T-cell (primary cell): ENCODE measurements around the gene CD164. TPM values are rescaled to one million over a fixed set of nuclear protein-coding genes. Genes with fewer than 3 reads are reported as not detected.
"Not testable (repeated sequence)": the region's sequence is repeated elsewhere in the genome, so short reads cannot be mapped to it uniquely, and the experiment has no call there.

Source experiments
- ATAC-seq, 4 experiments: fragments of 200-7000 bp in 3 of 4; fragments of 150-1000 bp in 1 of 4; cut with Tn5 transposase; replicated peaks in 1 of 4; 1 replicate in 3 of 4; 2 replicates in 1 of 4; pipeline ENCODE4 v1.10.0; 2021; ENCODE audit warnings: moderate library complexity in 3 of 4, mild to moderate bottlenecking in 2 of 4, moderate number of reproducible peaks in 1 of 4
- CTCF ChIA-PET, 2 donors: fragments of 300-600 bp; sonication (Branson Sonifier 250); formaldehyde crosslinking; loops; one replicate each; lab custom pipeline; 2022; ENCODE audit warnings: antibody characterized with exemption in 2 of 2; lab: Charles Lee
- POLR2A ChIA-PET, 2 donors: fragments of 300-600 bp; sonication (Branson Sonifier 250); formaldehyde crosslinking; loops; one replicate each; lab custom pipeline; 2022; ENCODE audit warnings: antibody characterized with exemption in 2 of 2; lab: Charles Lee
- DNase-seq, 35 experiments: peaks; one replicate each; pipeline versions ENCODE4 v3.0.0 to v3.0.0-alpha.2; 2013 to 2023
- H3K27ac ChIP-seq: one replicate; pipeline ENCODE4 v1.5.1; 2013; ENCODE audit warnings: low read length
- H3K27me3 ChIP-seq, 2 experiments: replicated peaks in 1 of 2; 1 replicate in 1 of 2; 2 replicates in 1 of 2; pipeline versions ENCODE4 v1.6.1 to v1.7.0; 2013; ENCODE audit warnings: low read length in 1 of 2, mixed read lengths in 1 of 2; ENCODE audit not compliant: control insufficient read depth in 2 of 2, insufficient read depth in 2 of 2; ENCODE audit errors: extremely low read depth in 1 of 2
- H3K36me3 ChIP-seq, 2 donors: 1 replicate in 1 of 2; 2 replicates in 1 of 2; pipeline versions ENCODE4 v1.6.1 to v1.7.0; 2013; ENCODE audit warnings: low read length in 1 of 2; ENCODE audit not compliant: control insufficient read depth in 2 of 2, insufficient read depth in 1 of 2; ENCODE audit errors: extremely low read depth in 1 of 2
- H3K4me1 ChIP-seq, 2 experiments: 1 replicate in 1 of 2; 2 replicates in 1 of 2; pipeline versions ENCODE4 v1.6.1 to v1.7.0; 2013; ENCODE audit warnings: low read length in 2 of 2, mixed read lengths in 1 of 2; ENCODE audit not compliant: insufficient read depth in 2 of 2, control insufficient read depth in 1 of 2; ENCODE audit errors: extremely low read depth in 1 of 2
- H3K4me3 ChIP-seq, 2 donors: 1 replicate in 1 of 2; 2 replicates in 1 of 2; pipeline versions ENCODE4 v1.5.1 to v1.7.0; 2013; ENCODE audit warnings: mild to moderate bottlenecking in 2 of 2, low read length in 1 of 2, moderate library complexity in 1 of 2; ENCODE audit not compliant: control insufficient read depth in 1 of 2; ENCODE audit errors: extremely low read depth in 1 of 2
- H3K9me3 ChIP-seq: 2 replicates; pipeline ENCODE4 v1.7.0; 2013
- H3K27ac Mint-ChIP-seq, 2 donors: one replicate each; pipeline ENCODE4 v1.8.0; 2020 to 2021; ENCODE audit warnings: mild to moderate bottlenecking in 2 of 2, mixed read lengths in 2 of 2
- H3K27me3 Mint-ChIP-seq, 2 donors: one replicate each; pipeline ENCODE4 v1.8.0; 2021 to 2022; ENCODE audit warnings: mixed read lengths in 2 of 2
- H3K36me3 Mint-ChIP-seq: one replicate; pipeline ENCODE4 v1.8.0; 2021; ENCODE audit warnings: mixed read lengths
- H3K4me1 Mint-ChIP-seq, 3 donors: one replicate each; pipeline ENCODE4 v1.8.0; 2020 to 2022; ENCODE audit warnings: mixed read lengths in 3 of 3, mild to moderate bottlenecking in 1 of 3
- H3K4me3 Mint-ChIP-seq, 3 donors: one replicate each; pipeline ENCODE4 v1.8.0; 2020 to 2022; ENCODE audit warnings: mild to moderate bottlenecking in 3 of 3, mixed read lengths in 3 of 3, moderate library complexity in 3 of 3
- H3K9me3 Mint-ChIP-seq, 3 donors: one replicate each; pipeline ENCODE4 v1.8.0; 2020 to 2022; ENCODE audit warnings: mixed read lengths in 3 of 3
- WGBS: methylation state at CpG from one replicate; pipeline ENCODE4 v1.1.5; 2013; ENCODE audit warnings: missing lambda C conversion rate; ENCODE audit not compliant: insufficient coverage; 5-methylcytosine and 5-hydroxymethylcytosine counted together
- total RNA-seq, 35 experiments: library from RNA in 6 of 35; stranded (reverse) in 6 of 35; fragments of 120-200 nt in 1 of 35; gene quantifications; one replicate each; pipeline versions ENCODE4 v1.2.1 to v1.2.4 and lab custom pipeline; 2013 to 2026

The CD164 gene
- total RNA-seq, 5 donors from 2014 or later (not counting 1 experiment from before 2014, with no cell fraction given), result 194 to 212 (median 201) TPM

DNA sequence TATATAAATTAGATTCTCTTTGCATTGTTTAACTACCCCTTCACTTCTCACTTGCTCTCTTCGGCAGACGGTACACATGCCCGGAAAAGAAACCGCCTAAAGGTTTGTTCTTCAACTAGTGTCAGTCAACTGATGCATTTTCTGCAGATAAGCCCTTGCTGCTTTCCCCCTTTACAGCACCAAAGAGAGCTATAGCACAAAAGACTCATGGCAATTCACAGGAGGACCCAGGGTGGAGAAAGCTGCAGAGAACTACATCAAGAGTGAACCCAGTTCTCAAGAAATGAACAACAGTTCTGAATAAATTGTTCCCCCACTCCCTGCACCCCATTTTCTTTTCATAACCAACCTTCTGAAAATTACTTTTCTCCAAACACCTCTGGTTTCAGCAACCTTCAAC lies 8.9 kb downstream of the CD164 start:
- ChIA-PET CTCF (interaction anchor here in 1 of 2 donors (1.3 to 1.4 kb wide), 2 partner anchors 10 to 11 kb away, joined by 4 to 12 read pairs; partner anchors contain the start of gene CD164), POLR2A (interaction anchor here in 1 of 2 donors (0.6 to 1.4 kb wide), 3 partner anchors 10 to 1510 kb away, joined by 3 to 10 read pairs (median 3); partner anchors contain the start of gene CD164)
- Mint-ChIP-seq H3K27me3 (no peaks in the 10 kb centered on the region), H3K36me3 (peaks cover 68% of the 10 kb centered on the region), H3K27ac (peak overlapping the region; percentile 9 to 50), H3K4me3 (peak overlapping the region; percentile 0 to 34 (median 4)), H3K4me1 (peaks cover 60 to 73% (median 71%) of the 10 kb centered on the region in 3 donors), H3K9me3 (no peaks in the 10 kb centered on the region)
- 27% methylated on average over 4 of the region's 4 CpGs for WGBS
- Histone ChIP-seq H3K27ac (no peak overlapping the region), H3K27me3 (no peaks in the 10 kb centered on the region), H3K9me3 (no peaks in the 10 kb centered on the region), H3K36me3 (peaks cover 0 to 81% of the 10 kb centered on the region in 2 donors), H3K4me3 (no peak overlapping the region), H3K4me1 (peaks cover 16 to 19% of the 10 kb centered on the region in 2 experiments)
- DNase-seq (no peak), ATAC-seq (peak in 1 of 4 experiments; percentile 36)

DNA sequence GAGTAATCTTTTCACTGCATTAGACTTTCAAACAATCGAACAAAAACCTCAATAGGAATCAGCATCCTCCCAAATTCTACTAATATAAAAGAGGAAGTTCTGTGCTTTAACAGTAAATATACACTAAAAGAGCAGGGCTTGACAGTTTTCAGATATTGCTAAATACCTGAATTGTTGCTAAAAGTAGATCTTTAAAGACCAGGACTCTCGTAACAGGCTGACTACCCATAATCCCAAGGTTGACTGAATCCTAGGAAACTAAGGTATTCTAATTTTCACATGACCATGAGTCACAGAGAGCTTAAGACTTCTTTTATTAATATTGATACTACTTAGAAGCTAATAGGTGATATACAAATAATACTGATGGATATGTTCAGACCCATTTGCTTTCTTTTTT lies 10.1 kb downstream of the CD164 start:
- H3K4me1 ChIP-seq, result peaks cover 7 to 14% of the 10 kb centered on the region in 2 experiments
- Mint-ChIP-seq H3K36me3 (peaks cover 69% of the 10 kb centered on the region), H3K4me1 (peaks cover 54 to 63% (median 62%) of the 10 kb centered on the region in 3 donors), H3K4me3 (no peak overlapping the region), H3K9me3 (no peaks in the 10 kb centered on the region), H3K27me3 (no peaks in the 10 kb centered on the region), H3K27ac (peak overlapping the region in 1 of 2 donors; percentile 8)
- ChIA-PET CTCF (interaction anchor here in 1 of 2 donors (0.5 to 0.7 kb wide), 2 partner anchors 184 to 278 kb away, joined by 3 read pairs; no protein-coding TSS in a partner anchor), POLR2A (interaction anchor here (0.7 to 1.0 kb wide), 3 partner anchors 10 to 13 kb away, joined by 3 to 5 read pairs (median 4); partner anchors contain the start of gene CD164 (in 2 of the 2))
- no peak overlapping the region for H3K27ac ChIP-seq
- DNase-seq, result no peak
- no peak for ATAC-seq
- no peak overlapping the region for H3K4me3 ChIP-seq
- no peaks in the 10 kb centered on the region for H3K9me3 ChIP-seq
- peaks cover 0 to 88% of the 10 kb centered on the region in 2 donors for H3K36me3 ChIP-seq
- WGBS, result no CpG with 5 or more reads among the region's 2 CpGs
- no peaks in the 10 kb centered on the region for H3K27me3 ChIP-seq

DNA sequence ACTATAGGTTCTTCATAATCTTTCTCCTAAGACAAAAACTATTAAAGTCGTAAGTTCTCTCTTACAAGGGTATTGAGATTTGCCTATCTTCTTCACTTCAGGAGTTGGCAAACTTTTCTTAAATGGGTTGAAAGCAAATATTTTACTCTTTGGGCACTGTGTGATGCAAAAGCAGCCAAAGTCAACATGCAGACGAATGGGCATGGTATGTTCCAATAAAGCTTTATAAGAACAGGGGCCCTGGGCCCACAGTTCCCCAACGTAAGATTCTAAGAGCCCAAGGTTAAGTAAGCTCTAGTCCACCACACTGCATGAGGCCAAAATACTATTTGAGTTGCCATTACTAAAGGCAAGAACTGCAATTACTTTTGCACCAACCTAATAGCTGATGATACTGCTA lies 11.5 kb downstream of the CD164 start:
- Mint-ChIP-seq H3K27ac (peak overlapping the region in 1 of 2 donors; percentile 19), H3K36me3 (peaks cover 71% of the 10 kb centered on the region), H3K4me1 (peaks cover 55 to 57% (median 56%) of the 10 kb centered on the region in 3 donors), H3K4me3 (no peak overlapping the region), H3K9me3 (no peaks in the 10 kb centered on the region), H3K27me3 (no peaks in the 10 kb centered on the region)
- ATAC-seq, result no peak
- ChIA-PET CTCF (interaction anchor here in 1 of 2 donors (1.2 to 1.4 kb wide), 3 partner anchors 9 to 17 kb away, joined by 3 to 10 read pairs (median 4); partner anchors contain the start of gene CD164), POLR2A (interaction anchor here (0.6 to 1.4 kb wide), 6 partner anchors 8 to 233 kb away, joined by 3 to 6 read pairs (median 4); partner anchors contain the start of gene CD164 (in 1 of the 2))
- Histone ChIP-seq H3K36me3 (peaks cover 0 to 87% of the 10 kb centered on the region in 2 donors), H3K27ac (no peak overlapping the region), H3K4me1 (peaks cover 4 to 14% of the 10 kb centered on the region in 2 experiments), H3K27me3 (no peaks in the 10 kb centered on the region), H3K9me3 (no peaks in the 10 kb centered on the region), H3K4me3 (no peak overlapping the region)
- no CpG with 5 or more reads among the region's 3 CpGs for WGBS
- DNase-seq, result no peak

DNA sequence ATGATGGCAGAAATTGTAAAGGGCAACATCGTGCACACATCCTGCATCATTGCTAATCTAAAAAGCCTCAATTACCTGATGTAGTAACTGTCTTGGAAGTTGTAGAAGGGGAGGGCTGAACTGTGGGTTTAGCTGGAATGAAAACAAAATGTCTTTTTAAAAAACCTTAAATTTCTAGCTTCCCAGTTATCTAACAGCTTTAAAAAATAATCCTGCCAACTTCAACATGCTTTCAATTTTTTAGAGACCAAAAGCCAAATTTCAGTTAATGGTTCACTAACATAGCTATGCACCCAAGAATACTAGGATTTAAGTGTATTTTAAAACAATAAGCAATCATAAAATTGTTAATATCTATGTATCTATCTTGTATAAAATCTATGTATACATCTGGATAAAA lies 11.9 kb downstream of the CD164 start:
- POLR2A ChIA-PET, result interaction anchor here (0.6 to 1.4 kb wide), 4 partner anchors 9 to 233 kb away, joined by 3 to 6 read pairs (median 5); partner anchors contain the start of gene CD164 (in 1 of the 2)
- H3K27ac Mint-ChIP-seq, result no peak overlapping the region

DNA sequence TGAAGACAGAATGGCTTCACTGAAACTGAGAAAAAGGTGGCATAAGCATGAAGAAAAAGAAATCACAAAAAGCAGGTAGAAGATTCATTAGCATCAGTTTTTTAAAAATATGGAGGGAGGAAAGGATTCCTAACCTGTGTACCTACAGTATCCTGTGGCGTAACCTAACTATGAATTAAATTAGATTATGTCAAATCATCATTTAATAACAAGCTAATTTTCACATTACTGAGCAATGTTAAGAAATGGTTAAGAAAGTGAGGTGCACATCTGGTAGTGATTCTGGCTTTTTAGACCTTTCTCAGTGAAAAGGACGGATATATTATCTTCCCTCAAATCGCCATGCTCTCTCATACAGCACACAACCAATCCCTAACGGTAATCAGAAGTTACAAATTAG lies 12.5 kb downstream of the CD164 start:
- Histone ChIP-seq H3K9me3 (no peaks in the 10 kb centered on the region), H3K27ac (no peak overlapping the region), H3K27me3 (no peaks in the 10 kb centered on the region), H3K4me1 (peaks cover 4 to 14% of the 10 kb centered on the region in 2 experiments), H3K36me3 (peaks cover 0 to 81% of the 10 kb centered on the region in 2 donors), H3K4me3 (no peak overlapping the region)
- DNase-seq (no peak), ATAC-seq (no peak)
- WGBS, result no CpG with 5 or more reads among the region's 4 CpGs
- no peak overlapping the region for H3K27ac Mint-ChIP-seq
- H3K9me3 Mint-ChIP-seq, result no peaks in the 10 kb centered on the region
- peaks cover 70% of the 10 kb centered on the region for H3K36me3 Mint-ChIP-seq
- H3K4me3 Mint-ChIP-seq, result no peak overlapping the region
- CTCF ChIA-PET, result interaction anchor here in 1 of 2 donors (1.2 to 1.4 kb wide), 3 partner anchors 10 to 18 kb away, joined by 3 to 10 read pairs (median 4); partner anchors contain the start of gene CD164
- peaks cover 49 to 55% (median 55%) of the 10 kb centered on the region in 3 donors for H3K4me1 Mint-ChIP-seq
- POLR2A ChIA-PET, result interaction anchor here in 1 of 2 donors (1.4 kb wide), 2 partner anchors 12 to 13 kb away, joined by 5 to 6 read pairs; partner anchors contain the start of gene CD164
- no peaks in the 10 kb centered on the region for H3K27me3 Mint-ChIP-seq

More for the DNA sequence above, 11.9 kb downstream of the CD164 start:
- DNase-seq (no peak), ATAC-seq (no peak)
- H3K9me3 ChIP-seq, result no peaks in the 10 kb centered on the region
- no peaks in the 10 kb centered on the region for H3K9me3 Mint-ChIP-seq
- H3K4me3 Mint-ChIP-seq, result no peak overlapping the region
- H3K27me3 ChIP-seq, result no peaks in the 10 kb centered on the region
- H3K36me3 Mint-ChIP-seq, result peaks cover 71% of the 10 kb centered on the region
- peaks cover 55 to 57% (median 56%) of the 10 kb centered on the region in 3 donors for H3K4me1 Mint-ChIP-seq
- H3K27me3 Mint-ChIP-seq, result no peaks in the 10 kb centered on the region
- no peak overlapping the region for H3K4me3 ChIP-seq
- peaks cover 4 to 14% of the 10 kb centered on the region in 2 experiments for H3K4me1 ChIP-seq
- peaks cover 0 to 82% of the 10 kb centered on the region in 2 donors for H3K36me3 ChIP-seq
- no peak overlapping the region for H3K27ac ChIP-seq
- CTCF ChIA-PET, result interaction anchor here in 1 of 2 donors (1.2 to 1.4 kb wide), 3 partner anchors 9 to 17 kb away, joined by 3 to 10 read pairs (median 4); partner anchors contain the start of gene CD164
- no CpG with 5 or more reads among the region's 1 CpG for WGBS

DNA sequence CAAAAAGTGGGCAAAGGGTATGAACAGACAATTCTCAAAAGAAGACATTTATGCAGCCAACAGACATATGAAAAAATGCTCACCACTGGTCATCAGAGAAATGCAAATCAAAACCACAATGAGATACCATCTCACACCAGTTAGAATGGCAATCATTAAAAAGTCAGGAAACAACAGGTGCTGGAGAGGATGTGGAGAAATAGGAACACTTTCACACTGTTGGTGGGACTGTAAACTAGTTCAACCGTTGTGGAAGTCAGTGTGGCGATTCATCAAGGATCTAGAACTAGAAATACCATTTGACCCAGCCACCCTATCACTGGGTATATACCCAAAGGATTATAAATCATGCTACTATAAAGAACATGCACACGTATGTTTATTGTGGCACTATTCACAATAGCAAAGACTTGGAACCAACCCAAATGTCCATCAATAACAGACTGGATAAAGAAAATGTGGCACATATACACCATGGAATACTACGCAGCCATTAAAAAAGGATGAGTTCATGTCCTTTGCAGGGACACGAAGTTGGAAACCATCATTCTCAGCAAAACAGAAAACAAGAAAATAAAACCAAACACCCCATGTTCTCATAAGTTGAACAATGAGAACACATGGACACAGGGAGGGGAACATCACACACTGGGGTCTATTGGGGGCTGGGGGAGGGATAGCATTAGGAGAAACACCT lies 17.7 kb downstream of the CD164 start:
- POLR2A ChIA-PET, ATAC-seq, DNase-seq, H3K27me3 Mint-ChIP-seq, H3K4me3 Mint-ChIP-seq, H3K4me3 ChIP-seq, CTCF ChIA-PET, H3K27me3 ChIP-seq, H3K9me3 ChIP-seq, H3K9me3 Mint-ChIP-seq, H3K27ac ChIP-seq, H3K4me1 ChIP-seq: not testable (repeated sequence)
- peaks cover 4 to 74% of the 10 kb centered on the region in 2 donors for H3K36me3 ChIP-seq
- WGBS, result no CpG with 5 or more reads among the region's 5 CpGs
- peaks cover 77% of the 10 kb centered on the region for H3K36me3 Mint-ChIP-seq
- peaks cover 36 to 39% (median 38%) of the 10 kb centered on the region in 3 donors for H3K4me1 Mint-ChIP-seq
- H3K27ac Mint-ChIP-seq, result peak overlapping the region; percentile 10 to 16
